GM19193 (cell line): ENCODE results near the gene PDE5A.

Experiments used
- POLR2A ChIP-seq: IDR thresholded peaks from 4 replicates; pipeline ENCODE4 v1.6.1; 2011; ENCODE audit not compliant: insufficient read depth, insufficient read length; ENCODE audit errors: extremely low read depth

Gene PDE5A

GRCh38 chr4:119624356-119624755 is 4.2 kb downstream of the PDE5A start:
- TF ChIP-seq POLR2A = no peak

- TF ChIP-seq POLR2A = no peak
Observed at GRCh38 chr4:119623025-119623424, 5.6 kb downstream of the PDE5A start.

GRCh38 chr4:119615068-119615719 is 13.4 kb downstream of the PDE5A start:
- no peak for TF ChIP-seq POLR2A

GRCh38 chr4:119604266-119604665 is 24.3 kb downstream of the PDE5A start:
- no peak for TF ChIP-seq POLR2A

GRCh38 chr4:119602366-119602765 is 26.2 kb downstream of the PDE5A start:
- no peak for TF ChIP-seq POLR2A

- no peak for TF ChIP-seq POLR2A
Observed at GRCh38 chr4:119598521-119598920, 30.1 kb downstream of the PDE5A start.

- TF ChIP-seq POLR2A = no peak
Observed at GRCh38 chr4:119597377-119597776, 31.2 kb downstream of the PDE5A start.

- no peak for TF ChIP-seq POLR2A
Observed at GRCh38 chr4:119593698-119594097, 34.9 kb downstream of the PDE5A start.

- no peak for TF ChIP-seq POLR2A
Observed at GRCh38 chr4:119592830-119593229, 35.8 kb downstream of the PDE5A start.

GRCh38 chr4:119589165-119589564 is 39.4 kb downstream of the PDE5A start:
- TF ChIP-seq POLR2A = no peak

- no peak for TF ChIP-seq POLR2A
Observed at GRCh38 chr4:119587796-119588195, 40.8 kb downstream of the PDE5A start.

GRCh38 chr4:119585771-119586170 is 42.8 kb downstream of the PDE5A start:
- no peak for TF ChIP-seq POLR2A

- TF ChIP-seq POLR2A = no peak
Observed at GRCh38 chr4:119581190-119581873, 47.3 kb downstream of the PDE5A start.

GRCh38 chr4:119580293-119580692 is 48.3 kb downstream of the PDE5A start:
- TF ChIP-seq POLR2A = no peak

- TF ChIP-seq POLR2A = no peak
Observed at GRCh38 chr4:119579823-119580222, 48.8 kb downstream of the PDE5A start.

- TF ChIP-seq POLR2A = no peak
Observed at GRCh38 chr4:119570401-119570800, 58.2 kb downstream of the PDE5A start.
